GM10248 (cell line): Measurements from ENCODE around the gene CHEK1.

Experiments used
- CTCF ChIA-PET: fragments of 300-600 bp; sonication (Branson Sonifier 250); formaldehyde crosslinking; extraction: SDS; loops from one replicate; lab custom pipeline; 2021; ENCODE audit warnings: antibody characterized with exemption; lab: Yijun Ruan, JAX
- POLR2A ChIA-PET: fragments of 350-650 bp; sonication (Branson Sonifier 250); formaldehyde crosslinking; extraction: SDS; loops from one replicate; lab custom pipeline; 2020; ENCODE audit warnings: antibody characterized with exemption; lab: Yijun Ruan, JAX
- DNase-seq: peaks from one replicate; pipeline ENCODE4 v3.0.0; 2012; ENCODE audit errors: extremely low spot score
- CTCF ChIP-seq: IDR thresholded peaks from 2 replicates; pipeline ENCODE4 v1.5.1; 2012; ENCODE audit warnings: mild to moderate bottlenecking, low read depth; ENCODE audit errors: extremely low read depth, missing control alignments, control extremely low read depth

The CHEK1 gene

GRCh38 chr11:125623064-125623463 lies 1.9 kb upstream of the CHEK1 start:
- no peak for DNase-seq

DNA sequence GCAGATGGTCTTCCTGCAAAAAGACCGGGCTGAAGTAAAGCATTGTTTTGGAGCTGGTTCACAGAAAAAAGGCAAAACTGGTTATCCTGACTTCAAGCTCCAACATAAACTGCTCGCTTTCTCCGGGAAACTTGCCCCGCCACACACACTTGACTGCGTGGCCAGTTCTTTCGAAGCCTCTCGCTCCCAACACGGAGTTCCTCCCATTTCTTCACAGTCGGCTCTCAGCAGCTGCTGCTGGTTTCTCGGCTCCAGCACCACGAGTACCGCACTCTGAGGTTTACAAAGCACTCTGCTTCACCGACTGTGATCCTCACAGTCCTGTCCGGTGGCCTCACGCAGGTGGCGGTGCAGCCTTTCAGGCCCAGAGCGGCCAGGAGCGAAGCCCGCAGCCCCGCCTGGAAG lies 264 bp downstream of the CHEK1 start:
- ChIA-PET CTCF (interaction anchor here (1.1 to 2.7 kb wide), 4 partner anchors 9 to 32 kb away, joined by 3 to 11 read pairs (median 6); partner anchors contain the start of gene STT3A), POLR2A (no interaction called here)
- TF ChIP-seq CTCF: no peak
- DNase-seq: no peak

More at GRCh38 chr11:125623064-125623463, 1.9 kb upstream of the CHEK1 start:
- ChIA-PET POLR2A (interaction anchor here (0.6 kb wide), 1 partner anchor 32 kb away, joined by 3 read pairs; no protein-coding TSS in a partner anchor), CTCF (no interaction called here)
- no peak for TF ChIP-seq CTCF

GRCh38 chr11:125625630-125626287 lies 796 bp downstream of the CHEK1 start:
- POLR2A ChIA-PET: no interaction called here
- no peak for TF ChIP-seq CTCF
- DNase-seq: peak; percentile 84
- CTCF ChIA-PET: interaction anchor here (1.1 to 2.7 kb wide), 4 partner anchors 9 to 33 kb away, joined by 3 to 11 read pairs (median 6); partner anchors contain the start of gene STT3A

DNA sequence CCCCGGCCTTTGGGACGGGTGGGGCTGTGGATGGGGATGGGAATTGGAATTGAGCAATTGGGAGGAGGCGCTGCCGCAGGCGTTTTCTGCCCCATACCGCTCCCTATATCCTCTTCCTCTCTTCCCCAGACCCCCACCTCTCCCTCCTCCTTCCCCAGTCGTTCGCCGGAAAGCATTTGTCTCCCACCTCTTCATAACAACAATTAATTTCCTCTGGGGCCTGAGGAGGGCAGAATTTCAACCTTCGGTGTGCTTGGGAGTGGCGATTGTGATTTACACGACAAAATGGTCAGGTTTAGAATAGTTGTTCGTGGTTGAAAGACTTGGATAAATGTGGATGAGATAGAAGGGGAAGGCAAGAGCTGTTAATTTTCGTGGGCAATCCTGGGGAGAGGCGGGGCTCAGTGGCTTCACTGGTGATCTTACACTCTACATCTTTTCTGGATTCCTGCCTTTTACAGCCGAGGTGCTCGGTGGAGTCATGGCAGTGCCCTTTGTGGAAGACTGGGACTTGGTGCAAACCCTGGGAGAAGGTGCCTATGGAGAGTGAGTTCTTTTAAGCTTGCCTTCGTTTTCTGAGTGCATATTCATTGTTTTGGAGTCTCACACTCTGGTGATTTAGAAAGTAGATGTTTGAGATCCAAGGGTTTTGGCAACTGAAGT lies 1.5 kb downstream of the CHEK1 start:
- POLR2A ChIA-PET: no interaction called here
- CTCF ChIA-PET: interaction anchor here (0.6 to 2.7 kb wide), 4 partner anchors 11 to 158 kb away, joined by 3 to 11 read pairs (median 6); partner anchors contain the start of gene STT3A
- TF ChIP-seq CTCF: peak; percentile 43
- peak; percentile 42 for DNase-seq

DNA sequence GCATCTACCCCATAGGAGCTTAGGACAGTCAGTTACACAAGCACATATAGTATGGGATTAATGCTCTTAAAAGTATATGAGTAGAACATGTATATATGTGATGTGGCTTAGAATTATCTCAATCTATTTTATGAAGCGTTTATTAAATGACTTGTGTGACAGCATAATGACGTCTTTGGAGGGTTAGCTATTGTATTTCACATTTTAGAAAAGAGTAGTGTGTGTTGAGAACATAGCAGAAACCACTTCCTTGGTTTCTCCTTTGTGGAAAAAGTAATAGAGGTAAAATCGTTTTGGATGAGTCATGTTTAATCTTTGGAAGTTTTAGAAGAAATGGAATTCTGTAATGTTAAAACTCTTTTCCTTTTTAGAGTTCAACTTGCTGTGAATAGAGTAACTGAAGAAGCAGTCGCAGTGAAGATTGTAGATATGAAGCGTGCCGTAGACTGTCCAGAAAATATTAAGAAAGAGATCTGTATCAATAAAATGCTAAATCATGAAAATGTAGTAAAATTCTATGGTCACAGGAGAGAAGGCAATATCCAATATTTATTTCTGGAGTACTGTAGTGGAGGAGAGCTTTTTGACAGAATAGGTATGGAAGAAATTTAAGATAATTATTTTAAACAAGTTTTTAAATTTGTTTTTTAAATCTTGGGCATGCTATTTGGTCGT lies 2.4 kb downstream of the CHEK1 start:
- ChIA-PET POLR2A (no interaction called here), CTCF (interaction anchor here (1.2 to 2.7 kb wide), 3 partner anchors 10 to 34 kb away, joined by 4 to 11 read pairs (median 7); partner anchors contain the start of gene STT3A)
- no peak for TF ChIP-seq CTCF
- no peak for DNase-seq

- no peak for DNase-seq
- no peak for TF ChIP-seq CTCF
- ChIA-PET CTCF (interaction anchor here (1.0 to 1.4 kb wide), 3 partner anchors 11 to 17 kb away, joined by 3 to 4 read pairs (median 3); no protein-coding TSS in a partner anchor), POLR2A (no interaction called here)
These were observed 12.9 kb downstream of the CHEK1 start for GRCh38 chr11:125637840-125638239.
